Neuron (in vitro differentiated cells): ENCODE data around the gene LILRB2.
"Not testable (repeated sequence)": the region's sequence is repeated elsewhere in the genome, so short reads cannot be mapped to it uniquely, and the experiment has no call there.

Source experiments
- H2AFZ ChIP-seq: one replicate; pipeline ENCODE4 v1.6.1; 2013; ENCODE audit warnings: low read depth, mild to moderate bottlenecking, inconsistent platforms, low read length, moderate library complexity
- H3K27me3 ChIP-seq: one replicate; pipeline ENCODE4 v1.6.1; 2013; ENCODE audit warnings: low read length; ENCODE audit not compliant: insufficient read depth
- H3K36me3 ChIP-seq: one replicate; pipeline ENCODE4 v1.6.1; 2013; ENCODE audit warnings: low read length; ENCODE audit not compliant: insufficient read depth
- H3K4me1 ChIP-seq: one replicate; pipeline ENCODE4 v1.6.1; 2013; ENCODE audit warnings: low read length; ENCODE audit not compliant: insufficient read depth
- H3K4me3 ChIP-seq: 2 replicates; pipeline ENCODE4 v1.5.1; 2013; ENCODE audit warnings: mild to moderate bottlenecking, low read length, moderate library complexity
- H3K9me3 ChIP-seq: one replicate; pipeline ENCODE4 v1.6.1; 2013; ENCODE audit warnings: low read length

Gene LILRB2

GRCh38 chr19:54277111-54277615 lies 3.7 kb downstream of the LILRB2 start:
- not testable (repeated sequence) for H3K4me1 ChIP-seq, H3K9me3 ChIP-seq, H2AFZ ChIP-seq, H3K4me3 ChIP-seq, H3K36me3 ChIP-seq
- H3K27me3 ChIP-seq = peaks cover 11% of the 10 kb centered on the region

- Histone ChIP-seq H3K4me3 (no peak overlapping the region), H3K36me3 (no peaks in the 10 kb centered on the region), H3K27me3 (peaks cover 11% of the 10 kb centered on the region), H3K4me1 (no peaks in the 10 kb centered on the region), H2AFZ (no peak overlapping the region), H3K9me3 (no peaks in the 10 kb centered on the region)
Measured at GRCh38 chr19:54275951-54276350, 5.0 kb downstream of the LILRB2 start.

GRCh38 chr19:54274516-54274915 lies 6.4 kb downstream of the LILRB2 start:
- H3K27me3 ChIP-seq, H3K36me3 ChIP-seq, H3K9me3 ChIP-seq, H2AFZ ChIP-seq, H3K4me1 ChIP-seq, H3K4me3 ChIP-seq: not testable (repeated sequence)

GRCh38 chr19:54273821-54274220 lies 7.1 kb downstream of the LILRB2 start:
- H2AFZ ChIP-seq = no peak overlapping the region
- no peaks in the 10 kb centered on the region for H3K4me1 ChIP-seq
- peaks cover 9% of the 10 kb centered on the region for H3K27me3 ChIP-seq
- no peaks in the 10 kb centered on the region for H3K36me3 ChIP-seq
- H3K9me3 ChIP-seq = no peaks in the 10 kb centered on the region
- H3K4me3 ChIP-seq = no peak overlapping the region

GRCh38 chr19:54272181-54272580 lies 8.7 kb downstream of the LILRB2 start:
- H3K4me3 ChIP-seq, H3K27me3 ChIP-seq, H3K36me3 ChIP-seq, H2AFZ ChIP-seq, H3K9me3 ChIP-seq, H3K4me1 ChIP-seq: not testable (repeated sequence)

- H3K36me3 ChIP-seq, H3K4me3 ChIP-seq, H3K27me3 ChIP-seq, H3K9me3 ChIP-seq, H2AFZ ChIP-seq, H3K4me1 ChIP-seq: not testable (repeated sequence)
Measured at GRCh38 chr19:54271587-54271986, 9.3 kb downstream of the LILRB2 start.

- H2AFZ ChIP-seq = no peak overlapping the region
- H3K4me1 ChIP-seq = no peaks in the 10 kb centered on the region
- H3K36me3 ChIP-seq = no peaks in the 10 kb centered on the region
- H3K9me3 ChIP-seq = no peaks in the 10 kb centered on the region
- peaks cover 5% of the 10 kb centered on the region for H3K27me3 ChIP-seq
- no peak overlapping the region for H3K4me3 ChIP-seq
Measured at GRCh38 chr19:54271106-54271505, 9.8 kb downstream of the LILRB2 start.

- no peak overlapping the region for H3K4me3 ChIP-seq
- peaks cover 3% of the 10 kb centered on the region for H3K27me3 ChIP-seq
- no peaks in the 10 kb centered on the region for H3K9me3 ChIP-seq
- no peaks in the 10 kb centered on the region for H3K4me1 ChIP-seq
- no peaks in the 10 kb centered on the region for H3K36me3 ChIP-seq
- no peak overlapping the region for H2AFZ ChIP-seq
Measured at GRCh38 chr19:54268936-54269335, 12.0 kb downstream of the LILRB2 start.

GRCh38 chr19:54266133-54266532 lies 14.8 kb downstream of the LILRB2 start:
- Histone ChIP-seq H2AFZ (no peak overlapping the region), H3K36me3 (no peaks in the 10 kb centered on the region), H3K9me3 (no peaks in the 10 kb centered on the region), H3K27me3 (peaks cover 3% of the 10 kb centered on the region), H3K4me3 (no peak overlapping the region), H3K4me1 (no peaks in the 10 kb centered on the region)

- no peak overlapping the region for H2AFZ ChIP-seq
Measured at GRCh38 chr19:54262470-54262869, 18.4 kb downstream of the LILRB2 start.

GRCh38 chr19:54262066-54262465 lies 18.8 kb downstream of the LILRB2 start:
- Histone ChIP-seq H3K9me3 (no peaks in the 10 kb centered on the region), H3K4me1 (no peaks in the 10 kb centered on the region), H2AFZ (no peak overlapping the region), H3K36me3 (no peaks in the 10 kb centered on the region), H3K27me3 (peaks cover 6% of the 10 kb centered on the region), H3K4me3 (no peak overlapping the region)

More at GRCh38 chr19:54262470-54262869, 18.4 kb downstream of the LILRB2 start:
- H3K4me1 ChIP-seq = no peaks in the 10 kb centered on the region
- H3K9me3 ChIP-seq = no peaks in the 10 kb centered on the region
- no peaks in the 10 kb centered on the region for H3K36me3 ChIP-seq
- no peak overlapping the region for H3K4me3 ChIP-seq
- H3K27me3 ChIP-seq = peaks cover 4% of the 10 kb centered on the region

GRCh38 chr19:54257116-54257480 lies 23.8 kb downstream of the LILRB2 start, which contains the start of gene LILRB5:
Gene LILRB5, minus strand, starts transcription at chr19:54257273. Its CDS starts 80 bp downstream, at chr19:54257193.
- H3K36me3 ChIP-seq = no peaks in the 10 kb centered on the region
- H3K27me3 ChIP-seq = peaks cover 25% of the 10 kb centered on the region
- no peaks in the 10 kb centered on the region for H3K4me1 ChIP-seq
- H3K4me3 ChIP-seq = no peak within 1 kb of the TSS
- no peak within 1 kb of the TSS for H2AFZ ChIP-seq
- H3K9me3 ChIP-seq = no peaks in the 10 kb centered on the region

GRCh38 chr19:54256250-54257115 lies 24.4 kb downstream of the LILRB2 start:
- no peaks in the 10 kb centered on the region for H3K4me1 ChIP-seq
- no peak overlapping the region for H2AFZ ChIP-seq
- H3K9me3 ChIP-seq = no peaks in the 10 kb centered on the region
- peaks cover 26% of the 10 kb centered on the region for H3K27me3 ChIP-seq
- H3K36me3 ChIP-seq = no peaks in the 10 kb centered on the region
- H3K4me3 ChIP-seq = no peak overlapping the region
